Choroid plexus epithelial cell (primary cell): Measurements from ENCODE around the gene ATP6V1E1.
"Not testable (repeated sequence)": the region's sequence is repeated elsewhere in the genome, so short reads cannot be mapped to it uniquely, and the experiment has no call there.

ENCODE experiments used
- DNase-seq: peaks from one replicate; pipeline ENCODE4 v3.0.0-alpha.2; 2010; ENCODE audit warnings: low read depth
- H3K4me3 ChIP-seq: 2 replicates; pipeline ENCODE4 v1.5.1; 2011; ENCODE audit warnings: low read depth, mild to moderate bottlenecking, control low read depth, low read length, moderate library complexity
- CTCF ChIP-seq: conservative IDR thresholded peaks from 2 replicates; pipeline ENCODE4 v1.5.1; 2011; ENCODE audit warnings: low read depth, mild to moderate bottlenecking, control low read depth, inconsistent platforms, low read length, moderate library complexity

The ATP6V1E1 gene

GRCh38 chr22:17641269-17641668 lies 12.7 kb upstream of the ATP6V1E1 start:
- no peak for DNase-seq
- no peak for TF ChIP-seq CTCF
- H3K4me3 ChIP-seq, result no peak overlapping the region

GRCh38 chr22:17639247-17639741 lies 10.7 kb upstream of the ATP6V1E1 start:
- H3K4me3 ChIP-seq, result peak overlapping the region; percentile 87
- peak; percentile 82 for DNase-seq
- TF ChIP-seq CTCF, result no peak

- H3K4me3 ChIP-seq, result peak within 1 kb of the TSS; percentile 87
- TF ChIP-seq CTCF, result no peak
- peak; percentile 95 for DNase-seq
Measured at GRCh38 chr22:17638432-17639246, 10.1 kb upstream of the ATP6V1E1 start, which contains the start of gene BCL2L13. TSS of gene BCL2L13 (plus strand) at chr22:17638757. CDS start at chr22:17655712, 16,955 bp downstream.

GRCh38 chr22:17638182-17638431 lies 9.6 kb upstream of the ATP6V1E1 start:
- TF ChIP-seq CTCF, result peak; percentile 24
- no peak for DNase-seq
- peak overlapping the region; percentile 87 for H3K4me3 ChIP-seq

- no peak for TF ChIP-seq CTCF
- H3K4me3 ChIP-seq, result peak overlapping the region; percentile 87
- no peak for DNase-seq
Measured at GRCh38 chr22:17637490-17638181, 9.1 kb upstream of the ATP6V1E1 start.

GRCh38 chr22:17636850-17637249 lies 8.3 kb upstream of the ATP6V1E1 start:
- DNase-seq, H3K4me3 ChIP-seq: not testable (repeated sequence)

- no peak for TF ChIP-seq CTCF
- H3K4me3 ChIP-seq, result no peak overlapping the region
- no peak for DNase-seq
Measured at GRCh38 chr22:17634696-17635095, 6.1 kb upstream of the ATP6V1E1 start.
